Measurements from ENCODE around the gene RGL3. TPM values are rescaled to one million over a fixed set of nuclear protein-coding genes. Genes with fewer than 3 reads are reported as not detected.

RGL3 gene
- total and polyA plus RNA-seq, 2 of the 4 experiments (the other 2 are of a cell fraction) = 0.18 to 0.62 TPM

DNA sequence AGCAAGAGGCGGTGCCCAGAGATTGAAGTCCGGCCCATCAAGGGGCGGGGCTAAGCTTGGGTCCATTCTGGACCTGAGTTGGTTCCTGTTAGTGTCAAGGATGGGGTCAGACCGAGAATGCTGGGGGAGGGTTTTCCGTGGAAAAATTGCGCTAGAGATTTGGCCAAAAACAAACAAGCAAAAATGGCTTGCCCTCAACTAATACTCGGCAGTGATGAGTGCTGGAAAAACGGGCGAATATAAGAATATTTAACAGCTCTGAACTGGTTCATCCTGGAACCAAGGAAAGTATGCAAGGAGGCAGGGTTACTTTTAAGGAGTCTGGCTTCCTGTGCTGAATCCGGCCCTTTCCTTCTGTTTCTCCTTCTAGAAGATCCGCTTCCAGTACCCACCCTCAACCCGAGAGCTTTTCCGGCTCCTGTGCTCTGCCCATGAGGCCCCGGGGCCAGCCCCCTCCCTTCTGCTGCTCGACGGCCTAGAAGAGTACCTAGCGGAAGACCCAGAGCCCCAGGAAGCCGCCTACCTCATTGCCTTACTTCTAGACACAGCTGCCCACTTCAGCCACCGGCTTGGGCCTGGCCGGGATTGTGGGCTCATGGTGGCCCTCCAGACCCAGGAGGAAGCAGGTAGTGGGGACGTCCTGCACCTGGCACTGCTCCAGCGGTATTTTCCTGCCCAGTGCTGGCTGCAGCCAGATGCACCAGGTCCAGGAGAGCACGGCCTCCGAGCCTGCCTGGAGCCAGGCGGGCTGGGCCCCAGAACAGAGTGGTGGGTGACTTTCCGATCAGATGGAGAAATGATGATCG lies 43.8 kb downstream of the RGL3 start:
- H2AFZ ChIP-seq (replicated peaks; ENCODE audit: low read length, poor library complexity) = peak overlapping the region; percentile 98
- H3K27me3 ChIP-seq (ENCODE audit: control insufficient read depth, insufficient read depth, low read length) = no peaks in the 10 kb centered on the region
- TF ChIP-seq CHD1 (IDR thresholded peaks at IDR 0.05; ENCODE audit: low read depth, low read length) = no peak
- TF ChIP-seq NFE2L2 (IDR thresholded peaks at IDR 0.05; ENCODE audit: low read depth, low read length) = no peak
- no peak for TF ChIP-seq ELK1 (IDR thresholded peaks at IDR 0.05; ENCODE audit: borderline replicate concordance, low read depth, low read length)
- WGBS, 2 experiments (ENCODE audit: extremely low coverage in 2 of 2, insufficient read length in 1 of 2) = 60% methylated on average over 9 of the region's 27 CpGs; no CpG with 5 or more reads in 1 of the 2 experiments
- H2BK120ac ChIP-seq (ENCODE audit: low read depth, low read length) = peak overlapping the region; percentile 33; the same call in 1 of the 2 replicates
- no TSS peak for BruUV-seq (replicated peaks)
- peaks cover 22% of the 10 kb centered on the region for H3K4me1 ChIP-seq (ENCODE audit: control insufficient read depth, insufficient read depth, low read length)
- in situ Hi-C loops (cut with MboI; ENCODE audit: low sequenced_read_pairs) = no loop called here
- H3K36me3 ChIP-seq (ENCODE audit: control insufficient read depth, insufficient read depth, low read length) = no peaks in the 10 kb centered on the region
- peak overlapping the region; percentile 69 for H3K14ac ChIP-seq (replicated peaks; ENCODE audit: low read depth, low read length)
- POLR2A ChIA-PET (ENCODE audit: unreplicated experiment) = interaction anchor here (0.6 kb wide), 1 partner anchor 102 kb away, joined by 4 read pairs; no protein-coding TSS in a partner anchor
- H4K8ac ChIP-seq (ENCODE audit: low read depth in 2 of 2, low read length in 2 of 2) = peak overlapping the region; percentile 90 to 92
- peaks cover 6 to 34% of the 10 kb centered on the region in 2 experiments for H3K79me1 ChIP-seq (ENCODE audit: low read depth in 1 of 2, low read length in 2 of 2)
- H4K20me1 ChIP-seq (ENCODE audit: insufficient read depth, low read length) = peaks cover 11% of the 10 kb centered on the region; the same call in 1 of the 2 replicates
- H3K9me1 ChIP-seq (ENCODE audit: insufficient read depth, low read length) = peaks cover 29% of the 10 kb centered on the region
- H3K4me2 ChIP-seq (ENCODE audit: low read depth, low read length) = peak overlapping the region; percentile 72
- peak overlapping the region; percentile 72 for H3K27ac ChIP-seq (ENCODE audit: insufficient read depth, low read length)
- peak overlapping the region; percentile 28 for H3K4me3 ChIP-seq (ENCODE audit: insufficient read depth, low read depth, low read length)
- peak overlapping the region; percentile 27 for H3K9ac ChIP-seq (ENCODE audit: low read depth, low read length)
- peak overlapping the region; percentile 88 for H2AK9ac ChIP-seq (replicated peaks; ENCODE audit: low read depth, low read length, poor library complexity)
- peak overlapping the region; percentile 60 for H4K91ac ChIP-seq (ENCODE audit: insufficient read depth, low read depth, low read length)
- DNase-seq (no peak), ATAC-seq (ENCODE audit: low read depth) (no peak)
- peak overlapping the region; percentile 49; the same call in 1 of the 2 replicates for H2AK5ac ChIP-seq (ENCODE audit: low read depth, low read length)
- peak overlapping the region; percentile 2 for H3K18ac ChIP-seq (ENCODE audit: low read depth, low read length)
- peak overlapping the region; percentile 76; the same call in 1 of the 2 replicates for H3K56ac ChIP-seq (ENCODE audit: extremely low read depth, insufficient read depth, low read length)
- H3K4ac ChIP-seq (ENCODE audit: low read depth, low read length) = peak overlapping the region; percentile 77
- H3K9me3 ChIP-seq (ENCODE audit: control insufficient read depth, insufficient read depth, low read length) = no peaks in the 10 kb centered on the region
- peak overlapping the region; percentile 74; the same call in 1 of the 2 replicates for H3K23ac ChIP-seq (ENCODE audit: low read depth, low read length)
- intact Hi-C loops (cut with micrococcal nuclease) = loop anchor here (2.0 kb wide), 2 partner anchors 59 to 83 kb away; partner anchors contain the start of genes ODAD3 and PRKCSH
- H2BK20ac ChIP-seq (ENCODE audit: low read depth, low read length) = peak overlapping the region; percentile 23
- peak overlapping the region; percentile 54 for H4K5ac ChIP-seq (ENCODE audit: low read depth, low read length)
- dilution Hi-C loops (cut with HindIII; ENCODE audit: low sequenced_read_pairs, unreplicated experiment) = no loop called here
- CTCF ChIA-PET = interaction anchor here (0.6 to 1.5 kb wide), 5 partner anchors 8 to 161 kb away, joined by 3 to 5 read pairs (median 3); partner anchors contain the start of gene PRKCSH
- H2BK15ac ChIP-seq (ENCODE audit: low read depth, low read length) = peak overlapping the region; percentile 12; the same call in 1 of the 3 replicates
- peak overlapping the region; percentile 59 for H2BK5ac ChIP-seq (ENCODE audit: low read depth, low read length, poor library complexity, severe bottlenecking)

Data from IMR-90 (cell line).